ENCODE data around the gene LDLRAD4.

The LDLRAD4 gene

GRCh38 chr18:13568443-13569392, 350.2 kb downstream of the LDLRAD4 start:
- DNase-seq, result no peak

GRCh38 chr18:13570216-13570615, 351.7 kb downstream of the LDLRAD4 start:
- no peak for DNase-seq

GRCh38 chr18:13570856-13571495, 352.4 kb downstream of the LDLRAD4 start:
- peak; percentile 66 for DNase-seq

GRCh38 chr18:13572148-13572547, 353.6 kb downstream of the LDLRAD4 start:
- DNase-seq, result no peak

GRCh38 chr18:13572721-13573120, 354.2 kb downstream of the LDLRAD4 start:
- DNase-seq, result no peak

DNA sequence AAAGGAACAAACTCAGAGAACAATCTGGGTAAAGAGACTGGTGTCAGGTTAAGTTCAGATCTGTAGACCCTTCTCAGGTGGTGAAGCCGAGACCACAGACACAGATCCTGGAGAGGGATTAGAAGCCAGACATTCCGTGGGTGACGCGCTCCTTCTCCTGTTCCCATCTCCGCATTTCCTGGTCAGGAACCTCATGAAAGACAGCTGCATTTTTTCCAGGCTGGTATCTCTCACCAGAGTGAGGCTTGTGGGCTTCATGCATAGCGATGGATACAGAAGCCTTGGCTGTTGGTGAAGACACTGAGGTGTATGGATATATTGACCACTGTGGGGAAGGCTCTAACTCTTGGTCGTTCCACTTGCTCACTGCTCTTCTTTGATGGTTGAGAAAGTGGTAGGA, 355.2 kb downstream of the LDLRAD4 start:
- DNase-seq, result no peak

DNA sequence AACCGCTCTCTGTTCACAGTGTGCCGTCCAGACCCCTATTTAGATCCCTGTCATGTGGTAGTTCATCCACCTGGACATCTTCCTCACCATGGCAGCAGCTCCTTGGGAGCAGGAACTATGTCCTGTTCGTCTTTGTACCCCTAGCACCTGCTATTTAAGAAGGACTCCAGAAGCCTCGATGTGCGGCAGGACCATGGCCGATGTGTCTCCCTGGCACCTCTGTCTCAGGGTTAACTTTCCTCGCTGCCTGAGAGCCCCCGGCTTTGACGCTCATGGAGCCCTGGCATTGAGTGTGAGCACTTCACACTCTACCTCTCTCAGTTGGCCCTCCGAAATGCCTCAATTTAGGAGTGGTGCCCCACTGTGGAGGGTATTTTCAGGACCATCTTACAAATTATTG, 355.8 kb downstream of the LDLRAD4 start:
- no peak for DNase-seq

GRCh38 chr18:13574761-13575160, 356.2 kb downstream of the LDLRAD4 start:
- no peak for DNase-seq

GRCh38 chr18:13576598-13576997, 358.0 kb downstream of the LDLRAD4 start:
- no peak for DNase-seq

DNA sequence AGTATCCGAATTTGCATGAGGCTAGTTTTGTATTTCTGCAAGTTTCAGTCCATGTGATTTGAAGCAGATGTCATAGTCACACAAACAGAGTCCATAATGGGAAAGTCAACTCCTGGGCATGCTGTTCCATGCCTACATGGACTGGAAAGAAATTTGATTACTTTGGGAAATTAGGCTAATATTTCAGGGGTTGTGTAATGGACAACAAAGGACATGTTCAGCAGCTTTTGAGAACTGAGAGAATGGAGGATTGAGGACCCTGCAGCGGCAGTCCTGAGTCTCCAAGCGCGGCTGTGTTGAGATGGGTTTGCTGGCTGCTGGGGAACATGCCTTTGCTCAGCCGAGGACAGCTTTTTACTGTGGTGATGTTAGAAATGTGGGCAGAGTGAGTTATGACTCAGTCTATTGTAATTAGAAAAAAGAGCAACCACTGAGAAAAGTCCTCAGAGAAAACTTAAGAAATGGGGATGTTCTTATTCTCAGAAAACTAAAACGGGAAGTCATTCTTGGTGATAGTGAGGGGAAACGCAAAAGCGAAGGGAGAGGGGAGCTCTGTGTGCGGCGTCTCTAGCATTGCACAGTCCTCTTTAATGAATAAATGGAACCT, 358.6 kb downstream of the LDLRAD4 start:
- peak; percentile 88 for DNase-seq

- DNase-seq, result no peak
These were observed 359.2 kb downstream of the LDLRAD4 start for GRCh38 chr18:13577781-13578180.

DNA sequence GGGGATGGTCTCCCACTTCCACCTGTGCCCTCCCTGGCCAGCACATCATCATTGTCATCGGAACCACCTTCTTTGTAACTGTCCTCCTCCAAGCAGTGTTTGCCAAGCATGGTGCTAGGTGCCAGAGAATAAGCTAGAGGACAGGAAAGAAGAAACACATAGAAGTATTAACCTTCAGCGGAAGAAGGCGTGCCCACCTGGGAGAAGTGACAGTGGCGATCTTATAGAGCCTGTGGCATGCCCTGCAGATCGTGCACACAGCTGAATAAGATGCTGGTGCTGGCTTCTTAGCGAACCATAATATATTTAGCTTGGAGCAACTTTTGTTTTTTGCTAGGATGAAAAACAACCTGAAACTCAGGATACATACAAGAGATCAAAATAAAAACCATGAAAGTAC, 359.8 kb downstream of the LDLRAD4 start:
- DNase-seq, result no peak

DNA sequence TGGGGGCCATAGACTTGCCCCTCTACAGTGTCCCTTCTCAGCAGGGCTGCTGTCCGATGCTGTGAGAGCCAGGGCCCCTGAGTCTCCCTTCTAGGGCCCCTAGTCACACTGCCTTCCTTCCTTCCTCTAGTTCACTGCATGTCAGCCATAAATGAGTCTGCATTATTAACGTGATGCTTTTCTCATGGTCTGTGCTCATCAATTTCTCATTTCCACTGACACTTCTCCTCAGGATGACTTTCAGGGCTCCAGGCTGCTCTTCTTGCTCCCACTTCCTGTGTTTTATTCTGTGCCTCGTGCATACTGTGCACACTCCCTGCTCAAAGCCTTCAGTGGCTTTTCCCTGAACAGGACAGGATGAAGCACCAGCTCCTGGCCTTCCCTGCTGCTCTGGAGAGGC, 361.3 kb downstream of the LDLRAD4 start:
- DNase-seq, result no peak

- no peak for DNase-seq
These were observed 361.8 kb downstream of the LDLRAD4 start for GRCh38 chr18:13580351-13580750.

DNA sequence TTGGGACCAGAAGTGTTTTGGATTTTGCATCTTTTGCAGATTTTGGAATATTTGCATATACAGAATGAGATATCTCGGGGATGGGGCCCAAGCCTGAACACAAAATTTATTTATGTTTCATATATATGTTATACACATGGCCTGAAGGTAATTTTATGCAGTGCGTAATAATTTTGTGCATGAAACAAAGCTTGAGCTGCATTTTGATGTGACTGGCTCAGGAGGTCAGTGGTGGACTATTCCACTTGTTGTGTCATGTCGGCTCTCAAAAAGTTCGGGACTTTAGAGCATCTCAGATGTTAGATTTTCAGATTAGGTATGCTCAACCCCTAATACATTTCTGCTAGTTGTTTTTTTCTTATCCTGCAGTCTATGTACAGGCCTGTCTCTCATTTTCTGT, 362.4 kb downstream of the LDLRAD4 start:
- DNase-seq, result no peak

GRCh38 chr18:13581496-13582177, 363.1 kb downstream of the LDLRAD4 start:
- DNase-seq, result no peak

DNA sequence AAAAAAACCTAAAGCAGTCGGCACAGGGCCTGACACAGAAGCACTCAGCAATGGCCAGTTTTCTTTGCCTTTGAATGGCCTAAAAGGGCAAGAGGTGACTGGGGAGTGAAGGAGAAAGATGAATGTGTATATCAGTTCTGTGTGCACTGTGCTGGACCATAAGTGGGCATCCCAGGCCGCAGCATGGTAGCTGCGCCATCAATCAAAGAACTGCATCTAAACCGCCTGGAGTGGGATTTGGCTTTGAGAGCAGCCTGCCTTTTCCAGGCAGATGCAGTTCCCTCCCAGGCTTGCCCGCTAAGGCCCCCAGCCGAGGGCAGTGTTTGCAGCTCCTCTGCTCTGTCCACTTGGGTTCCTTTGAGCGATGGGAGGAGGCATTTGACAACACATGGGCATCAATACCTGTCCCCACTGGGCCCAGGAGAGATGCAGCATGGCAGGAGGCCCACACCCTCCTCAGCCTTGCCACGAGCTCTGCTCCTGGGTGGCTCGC, 363.7 kb downstream of the LDLRAD4 start:
- no peak for DNase-seq

DNA sequence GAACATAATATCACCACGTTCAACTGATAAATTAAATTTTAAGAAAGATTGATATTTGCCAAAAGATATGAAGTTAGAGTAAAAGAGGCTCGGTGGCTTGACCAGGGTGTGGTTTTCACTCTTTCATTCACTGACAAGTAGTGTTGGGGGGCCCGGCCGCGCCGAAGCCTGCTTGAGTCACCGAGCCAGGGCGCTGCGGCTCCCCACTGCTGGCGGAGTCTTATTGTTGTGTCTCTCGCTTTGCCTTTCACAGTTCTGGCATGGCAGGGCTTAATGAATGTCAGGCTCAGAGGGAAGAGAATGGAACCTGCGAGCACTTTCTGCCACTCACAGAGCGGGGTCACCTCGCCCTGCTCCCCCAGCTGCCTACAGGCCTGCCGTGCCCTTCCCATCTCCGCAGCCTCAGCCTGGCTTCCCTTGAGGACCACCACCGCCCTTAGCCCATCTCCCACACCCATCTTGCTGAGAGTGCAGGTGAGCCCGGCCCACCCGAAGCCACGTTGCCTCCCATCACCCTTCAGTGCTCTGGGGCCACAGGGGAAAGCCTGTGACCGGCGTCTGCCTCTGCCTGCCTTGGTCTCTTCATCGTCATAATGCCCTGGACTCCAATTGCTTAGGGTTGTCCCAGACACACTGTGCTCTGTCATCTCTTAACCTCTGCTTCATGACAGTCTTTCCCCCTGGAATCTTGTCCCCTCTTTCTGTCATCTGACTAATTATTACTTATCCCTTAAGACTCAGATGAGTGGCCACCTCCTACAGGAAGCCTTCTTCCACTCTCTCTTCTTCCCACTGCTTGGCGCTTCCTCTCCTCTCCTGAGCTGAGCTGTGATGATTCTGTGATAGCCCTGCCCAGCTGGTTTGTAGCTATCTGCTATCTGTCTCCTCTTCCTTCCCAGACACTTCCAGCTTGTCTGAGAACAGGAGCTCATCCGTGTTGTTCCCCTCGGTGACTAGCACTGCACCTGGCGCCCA, 365.3 kb downstream of the LDLRAD4 start:
- no peak for DNase-seq

DNA sequence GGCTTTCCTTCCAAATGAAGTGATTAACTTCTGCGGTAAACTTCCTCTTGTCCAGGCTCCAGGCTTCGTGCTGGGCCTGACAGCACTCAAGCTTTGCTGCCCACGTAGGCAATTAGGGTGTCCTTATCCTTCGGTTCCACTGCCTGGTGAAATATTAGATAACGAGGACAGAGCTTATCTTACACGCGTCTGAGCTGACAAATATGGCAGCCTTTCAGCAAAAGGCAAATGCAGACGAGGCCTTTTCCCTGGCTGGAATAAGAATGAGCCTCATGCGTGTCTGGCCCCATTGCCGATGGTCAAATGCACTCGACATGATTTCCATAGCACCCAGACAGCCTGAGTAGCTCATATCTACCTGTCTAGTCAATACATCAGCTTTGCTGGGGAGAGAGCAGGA, 366.3 kb downstream of the LDLRAD4 start:
- DNase-seq, result peak; percentile 80

DNA sequence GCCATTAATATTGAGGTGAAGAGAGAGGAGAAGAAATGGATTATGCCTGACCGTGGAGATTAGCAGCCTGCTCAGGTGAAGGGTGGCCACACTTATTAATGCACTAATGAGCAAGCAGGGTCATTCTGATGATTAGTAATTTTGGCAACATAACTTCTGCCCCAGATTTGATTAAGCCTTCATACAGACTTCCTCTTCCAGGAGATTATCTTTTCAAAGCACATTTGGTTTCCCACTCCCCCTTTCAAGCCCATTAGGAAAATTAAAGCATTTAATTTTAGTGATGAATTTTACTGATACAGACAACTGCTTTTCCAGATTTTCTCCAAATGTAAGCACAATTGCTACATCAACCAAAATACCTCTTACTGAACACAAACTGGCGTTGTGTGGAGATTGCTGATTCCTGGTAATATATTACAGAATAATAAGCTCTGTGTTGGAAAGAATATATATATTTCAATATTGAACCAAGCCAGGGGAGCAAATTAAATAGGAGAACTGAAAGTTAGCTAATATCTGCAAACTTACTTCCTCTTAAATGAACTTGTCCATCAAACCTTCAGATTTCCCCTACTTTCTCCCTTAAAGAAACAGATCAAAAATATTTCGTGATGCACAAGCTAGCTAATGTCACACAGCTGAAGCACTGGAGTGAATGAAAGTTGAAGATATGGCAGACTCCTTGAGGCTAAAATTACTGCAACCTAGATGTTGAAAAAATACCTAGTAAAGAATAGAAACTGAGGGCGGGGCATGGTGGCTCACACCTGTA, 367.0 kb downstream of the LDLRAD4 start:
- DNase-seq, result peak; percentile 42

DNA sequence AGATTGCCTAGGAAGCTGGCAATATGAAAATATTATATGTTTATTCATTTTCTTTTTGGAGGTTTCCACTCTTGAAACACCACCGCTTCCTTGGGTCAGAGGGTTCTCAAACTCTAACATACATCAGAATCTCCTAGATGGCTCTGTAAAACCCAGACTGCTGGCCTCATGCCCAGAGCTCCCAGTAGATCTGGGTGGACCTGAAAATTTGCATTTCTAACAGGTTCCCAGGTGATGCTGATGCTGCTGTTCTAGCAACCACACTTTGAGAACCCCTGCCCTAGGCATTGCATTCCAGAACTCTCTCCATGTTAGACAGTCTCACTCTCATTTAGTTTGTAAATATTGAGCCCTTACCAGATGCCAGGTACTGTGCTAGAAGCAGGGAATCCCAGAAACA, 368.4 kb downstream of the LDLRAD4 start:
- DNase-seq, result no peak

Data from hematopoietic multipotent progenitor cell treated with erythropoietin and hydrocortisone succinate and interleukin-3 and kit ligand, for 4 days (in vitro differentiated cells).